ENCODE results near the gene DBN1.
A peak's percentile ranks its signal among the peaks of the same experiment; 100 is the strongest.

Gene DBN1

DNA sequence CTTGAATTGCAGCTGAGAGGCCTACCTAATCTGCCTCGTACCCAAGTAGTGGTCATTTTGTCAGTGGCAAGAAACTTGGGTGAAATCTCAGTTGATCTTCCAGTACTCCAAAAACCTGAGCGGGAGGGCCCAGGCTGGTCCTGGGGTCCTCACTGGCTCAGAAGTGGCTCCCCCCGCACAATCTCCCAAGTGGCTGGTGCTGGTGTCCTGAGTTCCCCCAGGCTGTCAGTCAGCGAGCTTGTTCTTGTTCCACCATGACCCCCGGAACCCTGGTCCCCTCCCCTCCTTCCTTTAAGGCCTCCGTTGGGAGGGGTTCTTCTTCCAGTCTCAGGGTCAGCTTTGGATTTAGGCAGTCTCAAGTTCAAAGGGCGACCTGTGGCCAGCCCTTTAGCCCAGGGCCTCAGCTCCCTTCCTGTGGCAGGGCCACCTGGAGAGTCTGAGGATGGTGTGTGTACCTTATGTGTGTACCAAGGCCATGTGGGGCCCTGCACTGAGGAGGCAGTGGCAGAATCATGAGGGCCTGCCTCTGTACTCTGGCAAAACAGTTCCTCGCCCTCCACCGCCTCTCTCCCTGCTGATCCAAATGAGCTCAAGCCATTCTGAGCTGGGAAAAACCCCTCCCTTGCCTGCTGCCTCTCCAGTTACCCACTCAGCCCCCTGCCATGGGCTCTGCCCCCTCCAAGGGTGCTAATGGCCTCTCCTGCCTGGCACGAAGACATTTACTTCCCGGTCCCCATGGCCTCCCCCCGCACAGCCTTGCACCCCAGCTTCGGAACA is 4.5 kb upstream of the DBN1 start:
- peak in 1 of 2 donors; percentile 44 for DNase-seq (ENCODE audit: low read depth in 2 of 2)
- H3K4me3 ChIP-seq (replicated peaks in 1 of 2; ENCODE audit: low read depth in 2 of 2, low read length in 2 of 2): no peak overlapping the region
- TF ChIP-seq, protein P1, sequence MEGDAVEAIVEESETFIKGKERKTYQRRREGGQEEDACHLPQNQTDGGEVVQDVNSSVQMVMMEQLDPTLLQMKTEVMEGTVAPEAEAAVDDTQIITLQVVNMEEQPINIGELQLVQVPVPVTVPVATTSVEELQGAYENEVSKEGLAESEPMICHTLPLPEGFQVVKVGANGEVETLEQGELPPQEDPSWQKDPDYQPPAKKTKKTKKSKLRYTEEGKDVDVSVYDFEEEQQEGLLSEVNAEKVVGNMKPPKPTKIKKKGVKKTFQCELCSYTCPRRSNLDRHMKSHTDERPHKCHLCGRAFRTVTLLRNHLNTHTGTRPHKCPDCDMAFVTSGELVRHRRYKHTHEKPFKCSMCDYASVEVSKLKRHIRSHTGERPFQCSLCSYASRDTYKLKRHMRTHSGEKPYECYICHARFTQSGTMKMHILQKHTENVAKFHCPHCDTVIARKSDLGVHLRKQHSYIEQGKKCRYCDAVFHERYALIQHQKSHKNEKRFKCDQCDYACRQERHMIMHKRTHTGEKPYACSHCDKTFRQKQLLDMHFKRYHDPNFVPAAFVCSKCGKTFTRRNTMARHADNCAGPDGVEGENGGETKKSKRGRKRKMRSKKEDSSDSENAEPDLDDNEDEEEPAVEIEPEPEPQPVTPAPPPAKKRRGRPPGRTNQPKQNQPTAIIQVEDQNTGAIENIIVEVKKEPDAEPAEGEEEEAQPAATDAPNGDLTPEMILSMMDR (IDR thresholded peaks at IDR 0.05; ENCODE audit: low read depth, low read length): no peak

DNA sequence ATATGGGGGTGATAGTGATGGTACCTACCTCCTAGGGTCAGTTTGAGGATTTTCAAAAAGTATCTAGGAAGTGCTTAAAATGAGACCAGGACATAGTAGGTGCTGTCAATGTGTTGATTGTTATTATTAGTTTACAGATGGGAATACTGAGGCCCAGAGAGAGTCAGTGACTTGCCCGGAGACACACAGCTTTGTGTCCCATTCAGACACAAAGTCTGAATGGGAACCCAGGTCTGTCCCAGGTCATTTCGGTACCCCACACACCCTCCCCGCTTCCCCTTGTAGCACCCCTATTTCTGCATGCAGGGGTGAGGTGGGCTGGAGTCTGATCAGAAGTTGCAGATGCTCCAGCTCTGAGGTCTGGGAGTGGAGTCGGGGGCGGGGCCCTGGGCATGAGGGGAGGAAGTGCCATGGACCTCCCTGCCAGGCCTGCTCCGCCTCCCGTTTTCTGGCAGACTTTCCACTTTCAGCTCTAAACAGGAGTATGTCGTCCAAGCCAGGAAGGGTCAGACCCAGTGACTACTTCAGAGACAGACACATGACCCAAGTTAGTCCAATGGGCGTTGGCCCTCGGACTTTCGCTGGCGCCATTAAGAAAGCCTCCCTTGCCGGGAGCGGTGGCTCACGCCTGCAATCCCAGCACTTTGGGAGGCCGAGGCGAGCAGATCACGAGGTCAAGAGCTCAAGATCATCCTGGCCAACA is 3.2 kb upstream of the DBN1 start:
- TF ChIP-seq, protein P1 (IDR thresholded peaks at IDR 0.05; ENCODE audit: low read depth, low read length): no peak
- peak; percentile 72 to 73 for DNase-seq (ENCODE audit: low read depth in 2 of 2)

DNA sequence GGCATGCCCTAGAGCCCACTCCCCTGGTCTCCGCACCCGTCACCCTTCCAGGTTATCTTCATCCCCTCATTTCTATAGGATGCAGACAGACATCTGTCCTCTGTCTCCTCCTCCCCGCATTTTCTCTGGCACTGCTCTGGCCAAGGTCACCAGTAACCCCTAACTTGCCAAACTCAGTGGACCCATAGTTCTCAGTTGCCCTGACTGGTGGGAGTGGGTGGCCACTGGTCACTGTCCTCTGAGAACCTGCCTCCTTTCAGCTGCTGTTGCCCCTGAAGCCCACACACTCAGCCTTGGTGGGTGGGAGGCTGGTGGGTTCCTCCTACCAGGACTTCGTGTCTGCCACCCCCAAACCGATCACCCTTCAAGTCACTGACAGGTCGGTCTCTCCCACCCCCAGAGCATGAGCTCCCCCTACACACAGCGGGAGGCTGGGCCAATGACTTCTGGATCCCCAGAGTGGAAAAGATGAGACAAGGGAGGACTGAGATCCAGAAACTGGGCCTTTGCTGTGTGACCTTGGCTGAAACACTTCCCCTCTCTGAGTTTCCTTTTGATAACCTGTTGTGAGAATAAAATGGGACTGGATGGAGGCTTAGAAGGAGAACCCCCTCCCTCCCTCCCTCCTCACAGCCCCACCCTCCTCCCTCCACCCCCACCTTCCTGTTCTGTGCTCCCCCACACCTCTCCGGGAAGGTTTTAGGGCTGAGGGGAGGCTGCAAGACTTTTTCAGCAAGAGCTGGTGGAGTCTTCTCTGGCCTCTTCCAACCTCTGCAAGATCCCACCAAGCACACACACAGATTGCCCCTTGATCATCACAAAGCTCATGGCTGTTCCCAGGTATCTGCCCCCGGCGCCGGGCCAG is 2.4 kb upstream of the DBN1 start:
- TF ChIP-seq, protein P1 (IDR thresholded peaks at IDR 0.05; ENCODE audit: low read depth, low read length): no peak
- DNase-seq (ENCODE audit: low read depth in 2 of 2): no peak
- H3K4me3 ChIP-seq (replicated peaks in 1 of 2; ENCODE audit: low read depth in 2 of 2, low read length in 2 of 2): no peak overlapping the region

More for the DNA sequence above, 3.2 kb upstream of the DBN1 start:
- H3K4me3 ChIP-seq (replicated peaks in 1 of 2; ENCODE audit: low read depth in 2 of 2, low read length in 2 of 2): no peak overlapping the region

DNA sequence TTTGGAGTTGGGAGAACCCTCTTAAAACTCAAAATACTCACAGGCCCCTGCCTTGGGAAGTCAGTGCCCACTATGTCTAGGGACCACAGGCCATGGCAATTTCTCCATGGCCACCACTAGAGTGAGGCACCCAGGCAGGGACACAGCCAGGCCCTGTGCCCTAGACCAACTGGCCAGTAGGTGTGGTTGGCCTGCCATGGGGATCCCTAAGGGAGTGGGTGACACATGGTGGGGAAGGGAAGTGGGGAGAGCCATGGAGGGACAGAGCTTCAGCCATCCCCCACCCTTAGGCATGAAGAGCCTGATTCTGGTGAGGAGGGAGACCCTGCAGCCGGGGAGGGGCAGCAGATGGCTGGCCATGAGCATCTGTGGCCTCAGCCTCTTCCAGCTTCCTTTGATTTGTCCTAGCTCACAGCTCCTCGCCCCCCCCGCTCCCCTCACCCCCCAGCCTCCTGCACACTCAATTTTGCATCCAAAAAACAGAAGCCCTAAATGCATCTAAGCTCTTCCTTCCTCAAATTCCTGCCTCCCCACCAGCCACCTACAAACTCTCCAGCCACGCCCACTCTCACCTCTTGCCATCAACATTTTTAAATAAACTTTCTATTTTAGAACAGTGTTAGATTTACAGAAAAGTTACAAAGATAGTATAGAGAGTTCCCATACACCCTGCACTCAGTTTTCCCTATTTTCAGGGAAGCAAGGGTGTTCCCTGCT is 1.6 kb upstream of the DBN1 start:
- H3K4me3 ChIP-seq (replicated peaks in 1 of 2; ENCODE audit: low read depth in 2 of 2, low read length in 2 of 2): no peak overlapping the region
- DNase-seq (ENCODE audit: low read depth in 2 of 2): no peak
- TF ChIP-seq, protein P1 (IDR thresholded peaks at IDR 0.05; ENCODE audit: low read depth, low read length): no peak

DNA sequence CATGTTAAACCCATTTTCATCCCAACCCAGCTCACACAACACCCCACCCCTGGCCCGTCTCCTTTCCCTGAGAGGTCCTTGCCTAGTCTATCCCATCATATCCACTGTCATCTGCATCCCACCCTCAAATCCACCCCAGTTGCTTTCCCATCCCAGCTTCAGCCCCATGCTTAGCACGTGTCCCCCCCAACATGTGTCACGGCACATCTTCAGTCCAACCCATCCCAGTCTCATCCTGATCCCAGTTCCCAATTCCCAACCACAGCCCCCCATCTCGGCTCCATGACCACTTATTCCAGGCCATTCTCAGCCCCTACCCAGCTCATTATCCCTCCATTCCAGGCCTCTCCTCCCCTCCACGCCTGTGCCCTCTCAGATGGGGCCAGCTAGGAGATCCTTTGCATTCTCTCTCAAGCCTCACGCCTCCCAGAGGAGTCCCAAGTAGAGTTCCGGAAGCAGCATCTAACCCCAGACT is 605 bp upstream of the DBN1 start:
- H3K4me3 ChIP-seq (replicated peaks in 1 of 2; ENCODE audit: low read depth in 2 of 2, low read length in 2 of 2): no peak overlapping the region
- peak in 1 of 2 donors; percentile 32 for DNase-seq (ENCODE audit: low read depth in 2 of 2)
- TF ChIP-seq, protein P1 (IDR thresholded peaks at IDR 0.05; ENCODE audit: low read depth, low read length): no peak
